RCC 7860 (cell line): ENCODE results near the gene RTP2.

Experiments
- DNase-seq: peaks from one replicate; pipeline ENCODE4 v3.0.0-alpha.2; 2015; ENCODE audit warnings: low spot score
- FAIRE-seq: peaks from 2 replicates; lab custom pipeline; 2012; peaks lifted over from hg19 to GRCh38; lab: Jason Lieb, UNC

The RTP2 gene

DNA sequence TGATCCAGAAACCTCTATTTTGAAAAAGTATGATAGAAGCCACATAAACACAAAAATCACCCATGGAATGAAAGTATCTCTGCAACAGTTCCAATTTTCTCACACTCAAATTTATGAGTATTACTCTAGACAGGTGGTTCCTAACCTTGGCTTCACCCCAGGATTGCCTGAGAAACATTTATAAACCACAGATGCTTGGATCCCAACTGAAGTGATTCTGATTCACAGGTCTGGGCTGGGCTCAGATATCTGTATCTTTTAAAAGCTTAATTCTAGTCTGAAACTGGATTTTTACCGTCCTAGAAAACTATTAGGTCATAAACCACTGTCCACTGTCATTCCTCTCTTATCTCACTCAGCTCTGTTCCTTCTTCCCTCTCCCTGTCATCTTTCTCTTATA, 24.8 kb downstream of the RTP2 start:
- FAIRE-seq (peak; percentile 11), DNase-seq (no peak)

DNA sequence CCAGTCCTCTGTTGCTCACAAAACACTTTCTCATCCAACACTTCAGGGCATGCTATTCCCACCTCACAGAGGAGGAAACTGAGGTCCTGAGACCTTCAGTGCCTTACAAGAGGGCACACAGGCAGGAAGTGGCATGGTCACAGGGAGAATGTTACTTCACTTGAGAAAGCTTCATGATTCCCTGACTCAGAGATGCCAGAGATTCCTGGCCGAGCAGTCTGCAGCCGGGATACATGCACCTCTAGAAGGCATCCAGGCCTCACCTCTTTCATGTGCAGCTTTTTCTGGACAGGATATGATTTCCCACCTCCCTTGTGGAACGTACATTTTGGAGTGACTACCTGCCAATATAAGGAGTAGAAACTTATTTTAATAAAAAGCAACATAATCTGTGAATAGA, 29.3 kb downstream of the RTP2 start:
- FAIRE-seq: no peak

DNA sequence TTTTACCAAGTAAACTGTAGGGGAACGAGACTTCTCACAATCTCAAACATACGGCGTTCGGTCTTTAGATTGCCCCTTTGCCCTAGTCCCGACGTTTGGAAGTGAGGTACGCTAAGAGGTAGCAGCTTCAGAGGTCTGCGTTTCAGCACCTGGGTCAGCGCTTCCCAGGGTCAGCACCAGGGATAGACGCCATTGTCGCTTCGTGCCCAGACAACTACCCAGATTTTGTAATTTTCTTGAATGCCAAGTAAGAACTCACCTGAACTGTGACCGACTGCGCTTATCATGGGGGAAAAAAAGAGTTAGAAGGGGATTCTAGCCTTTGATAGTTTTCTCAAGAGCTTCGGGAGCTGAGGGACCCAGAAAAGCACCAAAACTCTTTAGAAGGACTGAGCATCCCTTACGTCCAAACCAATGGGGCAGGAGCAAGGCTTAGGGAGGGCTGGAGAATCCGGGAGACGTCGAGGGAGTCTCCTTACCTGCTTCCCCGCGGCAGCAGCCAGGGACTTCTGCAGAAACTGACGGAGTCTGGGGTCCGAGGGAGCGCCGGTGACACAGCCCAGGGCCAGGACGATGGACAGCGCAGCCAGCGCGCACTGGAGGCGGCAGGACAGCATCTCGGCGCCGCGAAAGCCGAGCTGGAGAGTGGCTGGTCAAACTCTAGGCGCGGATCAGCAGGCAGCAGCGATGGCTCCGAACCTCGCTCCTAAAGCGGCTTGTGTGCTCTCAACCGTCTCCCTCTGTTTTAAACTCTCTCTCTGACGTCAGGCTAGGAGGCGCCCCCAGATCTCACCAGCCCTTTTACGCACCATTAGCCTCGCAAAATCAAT, 32.5 kb downstream of the RTP2 start, which contains the start of gene SST:
TSS of gene SST (minus strand) at position 720 of the 830 bp plus-strand sequence. CDS start at position 617, 103 bp downstream.
- FAIRE-seq: no peak

More for the DNA sequence above, 29.3 kb downstream of the RTP2 start:
- DNase-seq: peak; percentile 18

DNA sequence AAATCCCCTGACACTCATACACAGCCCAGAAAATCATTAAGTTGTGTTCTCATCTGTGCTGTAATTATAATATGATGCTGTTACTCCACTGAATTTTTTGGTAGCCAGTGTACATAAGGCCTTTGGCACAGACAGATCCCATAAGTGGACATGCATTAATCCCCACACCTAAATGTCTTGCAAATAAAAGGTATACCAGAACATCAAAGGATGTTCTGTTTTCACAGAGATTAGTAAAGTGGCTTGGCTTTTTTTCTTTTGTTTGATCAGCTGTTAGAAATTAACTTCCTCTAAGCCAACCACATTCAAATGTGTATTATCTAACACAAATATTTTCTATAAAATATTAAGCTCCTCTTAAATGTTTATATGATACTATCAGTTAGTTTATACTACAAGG, 34.8 kb downstream of the RTP2 start:
- DNase-seq (no peak), FAIRE-seq (no peak)

More for the DNA sequence above, 32.5 kb downstream of the RTP2 start, which contains the start of gene SST:
- DNase-seq: no peak

DNA sequence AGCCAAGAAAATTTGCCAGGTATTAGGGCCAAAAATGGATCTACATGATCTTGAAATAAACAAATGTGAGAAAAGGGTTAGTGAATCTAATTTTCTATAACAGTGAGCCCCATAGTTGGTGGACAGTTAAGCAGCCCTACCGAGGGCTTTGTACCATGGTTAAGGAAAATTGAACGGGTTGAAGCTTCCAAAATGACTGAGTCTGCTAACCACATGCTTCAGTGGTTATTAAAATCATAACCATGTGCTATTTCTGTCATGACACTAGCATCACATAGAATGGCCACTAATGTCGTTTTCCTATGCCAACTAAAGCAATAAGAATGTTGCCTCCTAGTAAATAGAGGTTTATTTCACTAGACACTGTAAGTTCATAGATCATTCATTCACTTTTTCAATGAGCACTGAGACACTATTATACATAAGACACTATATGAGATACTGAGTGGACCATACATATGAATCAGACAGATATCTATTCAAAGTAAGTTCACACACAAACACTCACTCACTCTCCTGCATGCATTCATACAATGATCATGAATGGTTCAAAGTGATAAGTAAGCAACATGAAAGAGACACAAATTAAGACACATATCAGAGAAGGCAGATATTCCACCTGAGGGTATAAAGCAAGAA, 36.5 kb downstream of the RTP2 start:
- FAIRE-seq: no peak

DNA sequence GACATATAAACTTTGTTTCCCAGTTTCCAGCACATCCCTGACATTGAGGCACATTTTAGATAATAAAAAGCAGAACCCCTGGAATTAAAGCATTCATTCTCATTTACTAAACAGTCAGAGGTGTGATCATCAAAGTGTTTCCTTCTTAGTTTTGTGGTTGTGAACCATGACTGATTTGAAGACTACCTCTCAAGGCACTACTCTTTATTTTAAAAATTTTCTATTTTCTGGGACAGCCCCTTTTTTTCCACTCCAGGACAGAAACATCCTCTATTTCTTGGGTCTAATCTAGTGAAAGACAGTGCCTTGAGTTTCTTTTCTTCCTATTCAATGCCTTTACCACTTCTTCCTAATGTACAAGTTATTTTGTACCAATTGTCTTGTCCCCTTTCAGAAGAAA, 37.3 kb downstream of the RTP2 start:
- FAIRE-seq: no peak

More for the DNA sequence above, 36.5 kb downstream of the RTP2 start:
- DNase-seq: no peak

DNA sequence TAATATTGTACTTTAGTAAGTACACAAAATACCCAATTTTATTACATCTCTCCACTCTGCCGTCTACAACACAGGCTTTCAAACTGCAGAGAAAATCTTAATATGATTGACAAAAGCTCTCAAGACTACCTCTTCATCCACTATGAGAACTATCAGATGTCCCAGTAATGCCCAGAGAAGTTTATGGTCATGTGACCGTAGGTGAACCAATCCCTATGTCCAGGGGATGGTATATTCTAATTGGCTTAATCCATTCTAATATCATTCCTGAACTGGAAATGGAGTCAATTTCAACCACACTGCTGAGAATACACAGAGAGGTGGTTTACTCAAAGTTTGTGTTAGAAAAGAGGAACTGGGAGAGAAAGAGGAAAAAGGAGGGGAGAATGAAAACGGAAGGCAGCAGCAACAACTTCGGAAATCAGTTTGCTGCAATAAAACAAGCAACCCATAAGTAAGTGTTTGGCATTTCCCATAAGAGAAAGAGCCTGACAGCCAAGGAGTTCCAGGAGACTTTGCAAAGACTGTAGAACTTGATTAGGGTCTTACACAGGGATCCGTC, 39.4 kb downstream of the RTP2 start:
- DNase-seq (no peak), FAIRE-seq (no peak)

More for the DNA sequence above, 37.3 kb downstream of the RTP2 start:
- DNase-seq: no peak

DNA sequence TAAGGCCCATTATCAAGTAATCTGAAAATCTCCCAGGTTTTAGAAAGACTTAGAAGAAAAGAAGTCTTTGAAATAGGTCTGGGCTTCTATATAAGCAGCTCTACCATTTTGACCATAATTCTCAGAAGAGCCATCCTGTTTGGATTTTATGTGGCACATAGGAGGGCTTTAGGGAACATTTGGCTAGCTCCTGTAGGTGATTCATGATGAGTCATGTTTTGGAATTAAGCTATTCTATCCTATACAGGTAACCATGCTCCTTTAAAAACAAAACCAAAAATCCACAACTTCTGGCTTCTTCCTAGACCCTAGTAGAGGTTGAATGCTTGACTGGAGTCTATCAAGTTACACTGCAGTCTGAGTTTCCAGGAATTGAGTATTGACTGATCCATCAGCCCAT, 41.1 kb downstream of the RTP2 start:
- FAIRE-seq (no peak), DNase-seq (no peak)

DNA sequence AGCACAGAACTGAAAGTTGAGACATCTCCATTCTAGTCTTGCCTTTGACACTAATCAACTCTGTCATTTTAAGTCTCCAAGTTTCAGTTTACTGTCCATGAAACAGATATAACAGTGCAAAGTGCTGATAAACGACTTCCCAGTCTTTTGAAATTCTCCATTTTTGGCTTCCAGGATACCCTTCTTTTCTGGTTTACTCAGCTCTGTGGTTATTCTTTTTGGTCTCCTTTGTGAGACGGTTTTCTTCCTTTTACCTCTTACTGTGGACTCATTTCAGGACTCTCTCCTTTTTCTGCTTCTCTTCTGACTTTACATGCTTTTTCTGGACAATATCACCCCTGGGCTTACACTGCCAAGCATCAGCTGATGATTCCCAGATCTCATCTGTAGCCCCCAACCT, 51.1 kb downstream of the RTP2 start:
- DNase-seq (no peak), FAIRE-seq (no peak)
